NCI-H2029 treated with DMSO at 0.1 percent for 48 hours (cell line): ENCODE data around the gene TAGAP.

Experiments
- DNase-seq: peaks from one replicate; lab custom pipeline; 2025; lab: John Stamatoyannopoulos, UW

Gene TAGAP

GRCh38 chr6:159044899-159045727, at the start of gene TAGAP:
Gene TAGAP, minus strand, starts transcription at chr6:159044991. Its CDS starts 845 bp downstream, at chr6:159044146.
- no peak for DNase-seq

GRCh38 chr6:159093609-159094443, 49.0 kb upstream of the TAGAP start:
- DNase-seq: no peak

- no peak for DNase-seq
Observed at GRCh38 chr6:159092631-159093030, 47.8 kb upstream of the TAGAP start.

GRCh38 chr6:159090530-159091480, 46.0 kb upstream of the TAGAP start:
- no peak for DNase-seq

- no peak for DNase-seq
Observed at GRCh38 chr6:159089909-159090308, 45.1 kb upstream of the TAGAP start.

GRCh38 chr6:159089443-159089842, 44.7 kb upstream of the TAGAP start:
- DNase-seq: no peak

GRCh38 chr6:159086033-159086618, 41.3 kb upstream of the TAGAP start:
- DNase-seq: no peak

- no peak for DNase-seq
Observed at GRCh38 chr6:159085396-159085895, 40.7 kb upstream of the TAGAP start.

GRCh38 chr6:159084493-159085091, 39.8 kb upstream of the TAGAP start:
- DNase-seq: no peak

GRCh38 chr6:159083146-159083545, 38.4 kb upstream of the TAGAP start:
- DNase-seq: no peak

- no peak for DNase-seq
Observed at GRCh38 chr6:159082039-159082815, 37.4 kb upstream of the TAGAP start.

GRCh38 chr6:159080217-159080976, 35.6 kb upstream of the TAGAP start:
- no peak for DNase-seq

GRCh38 chr6:159079367-159079766, 34.6 kb upstream of the TAGAP start:
- no peak for DNase-seq

GRCh38 chr6:159077123-159077522, 32.3 kb upstream of the TAGAP start:
- DNase-seq: no peak

GRCh38 chr6:159075506-159076228, 30.9 kb upstream of the TAGAP start:
- DNase-seq: no peak

GRCh38 chr6:159074876-159075275, 30.1 kb upstream of the TAGAP start:
- no peak for DNase-seq

GRCh38 chr6:159074120-159074684, 29.4 kb upstream of the TAGAP start:
- DNase-seq: no peak
